DND-41 (cell line): Measurements from ENCODE around the gene APOBEC4.

Experiments used
- ATAC-seq: fragments of 200-7000 bp; cut with Tn5 transposase; 3 replicates; pipeline ENCODE4 v1.9.1; 2021; ENCODE audit warnings: low read depth; ENCODE audit not compliant: insufficient read depth
- DNase-seq: peaks from one replicate; pipeline ENCODE4 v3.0.0-alpha.2; 2020
- H2AFZ ChIP-seq: 2 replicates; pipeline ENCODE4 v1.6.0; 2012; ENCODE audit warnings: low read depth, low read length
- H3K27ac ChIP-seq: 2 replicates; pipeline ENCODE4 v1.5.1; 2012; ENCODE audit warnings: low read length, inconsistent platforms
- H3K27me3 ChIP-seq: fragments of 200-600 bp; sonication (generic); 2 replicates; pipeline ENCODE4 v1.6.0; 2012; ENCODE audit warnings: low read length, mild to moderate bottlenecking, inconsistent platforms; ENCODE audit not compliant: insufficient read depth, poor library complexity
- H3K36me3 ChIP-seq: 2 replicates; pipeline ENCODE4 v1.5.1; 2012; ENCODE audit warnings: low read length, inconsistent platforms; ENCODE audit not compliant: insufficient read depth
- H3K4me1 ChIP-seq: 2 replicates; pipeline ENCODE4 v1.5.1; 2012; ENCODE audit warnings: mild to moderate bottlenecking, low read length; ENCODE audit not compliant: insufficient read depth
- H3K4me2 ChIP-seq: 2 replicates; pipeline ENCODE4 v1.6.0; 2012; ENCODE audit warnings: mild to moderate bottlenecking, moderate library complexity, low read length, inconsistent platforms; ENCODE audit not compliant: insufficient read depth
- H3K4me3 ChIP-seq, 2 experiments: fragments of 200-600 bp in 1 of 2; shearing (Covaris generic) in 1 of 2; 2 replicates each; pipeline ENCODE4 v1.5.1; 2012 to 2016; ENCODE audit warnings: inconsistent platforms in 2 of 2, low read length in 2 of 2, mild to moderate bottlenecking in 2 of 2, low read depth in 1 of 2, moderate library complexity in 1 of 2
- H3K79me2 ChIP-seq: 2 replicates; pipeline ENCODE4 v1.6.0; 2012; ENCODE audit warnings: low read length, inconsistent platforms; ENCODE audit not compliant: insufficient read depth
- H3K9ac ChIP-seq: 2 replicates; pipeline ENCODE4 v1.6.0; 2012; ENCODE audit warnings: low read depth, mild to moderate bottlenecking, inconsistent platforms, low read length, moderate library complexity
- H3K9me3 ChIP-seq: 2 replicates; pipeline ENCODE4 v1.5.1; 2012; ENCODE audit warnings: low read length, moderate library complexity, mild to moderate bottlenecking, inconsistent platforms; ENCODE audit not compliant: insufficient read depth, severe bottlenecking
- H4K20me1 ChIP-seq: 2 replicates; pipeline ENCODE4 v1.6.0; 2012; ENCODE audit warnings: low read length; ENCODE audit not compliant: insufficient read depth
- CTCF ChIP-seq: IDR thresholded peaks from 2 replicates; pipeline ENCODE4 v1.5.1; 2012; ENCODE audit warnings: borderline replicate concordance, low read length, moderate library complexity, mild to moderate bottlenecking; ENCODE audit not compliant: poor library complexity, severe bottlenecking; ENCODE audit errors: extremely low read depth
- EZH2 ChIP-seq: IDR thresholded peaks from 3 replicates; pipeline ENCODE4 v1.6.1; 2012; ENCODE audit warnings: borderline replicate concordance, low read depth, mild to moderate bottlenecking, moderate library complexity, low read length, inconsistent platforms; ENCODE audit not compliant: severe bottlenecking

APOBEC4 gene

GRCh38 chr1:183609313-183609712 lies 43.8 kb downstream of the APOBEC4 start:
- no peak for ATAC-seq

GRCh38 chr1:183607322-183607980 lies 45.7 kb downstream of the APOBEC4 start:
- Histone ChIP-seq H3K4me2 (no peak overlapping the region), H3K9me3 (no peaks in the 10 kb centered on the region), H3K27me3 (peaks cover 10% of the 10 kb centered on the region), H3K4me1 (no peaks in the 10 kb centered on the region), H3K4me3 (no peak overlapping the region), H3K79me2 (no peaks in the 10 kb centered on the region), H2AFZ (no peak overlapping the region), H3K27ac (no peak overlapping the region), H3K9ac (no peak overlapping the region), H4K20me1 (no peaks in the 10 kb centered on the region), H3K36me3 (no peaks in the 10 kb centered on the region)
- no peak for TF ChIP-seq EZH2
- no peak for TF ChIP-seq CTCF
- no peak for DNase-seq
- no peak for ATAC-seq

More at GRCh38 chr1:183609313-183609712, 43.8 kb downstream of the APOBEC4 start:
- no peaks in the 10 kb centered on the region for H4K20me1 ChIP-seq
- peaks cover 9% of the 10 kb centered on the region for H3K27me3 ChIP-seq
- DNase-seq = no peak
- no peak overlapping the region for H3K27ac ChIP-seq
- TF ChIP-seq EZH2 = no peak
- peak; percentile 9 for TF ChIP-seq CTCF
- no peak overlapping the region for H3K4me2 ChIP-seq
- H2AFZ ChIP-seq = no peak overlapping the region
- no peaks in the 10 kb centered on the region for H3K36me3 ChIP-seq
- H3K4me3 ChIP-seq = no peak overlapping the region
- no peak overlapping the region for H3K9ac ChIP-seq
- no peaks in the 10 kb centered on the region for H3K4me1 ChIP-seq
- H3K79me2 ChIP-seq = no peaks in the 10 kb centered on the region
- no peaks in the 10 kb centered on the region for H3K9me3 ChIP-seq

DNA sequence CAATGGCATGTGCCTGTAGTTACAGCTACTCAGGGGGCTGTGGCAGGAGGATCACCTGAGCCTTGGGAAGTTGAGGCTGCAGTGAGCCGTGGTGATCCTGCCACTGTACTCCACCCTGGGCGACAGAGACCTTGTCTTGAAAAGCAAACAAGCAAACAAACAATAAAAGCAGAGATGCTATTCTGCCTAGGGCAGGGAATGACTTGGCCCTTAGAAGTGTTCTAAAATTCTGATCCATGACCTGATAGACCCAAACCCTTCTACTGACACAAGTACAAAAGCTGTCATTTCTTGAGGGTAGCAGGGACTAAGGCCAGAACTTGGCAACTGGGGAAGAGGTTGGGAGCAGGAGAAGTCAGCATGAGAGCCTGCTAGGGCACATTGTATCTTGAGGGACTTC lies 47.2 kb downstream of the APOBEC4 start:
- peaks cover 13% of the 10 kb centered on the region for H3K27me3 ChIP-seq
- TF ChIP-seq CTCF = no peak
- TF ChIP-seq EZH2 = no peak
- no peaks in the 10 kb centered on the region for H3K36me3 ChIP-seq
- H2AFZ ChIP-seq = no peak overlapping the region
- no peaks in the 10 kb centered on the region for H3K4me1 ChIP-seq
- DNase-seq = no peak
- no peaks in the 10 kb centered on the region for H3K79me2 ChIP-seq
- H4K20me1 ChIP-seq = no peaks in the 10 kb centered on the region
- no peak overlapping the region for H3K27ac ChIP-seq
- no peak overlapping the region for H3K9ac ChIP-seq
- H3K4me3 ChIP-seq = no peak overlapping the region
- H3K9me3 ChIP-seq = no peaks in the 10 kb centered on the region
- no peak overlapping the region for H3K4me2 ChIP-seq
- no peak for ATAC-seq

DNA sequence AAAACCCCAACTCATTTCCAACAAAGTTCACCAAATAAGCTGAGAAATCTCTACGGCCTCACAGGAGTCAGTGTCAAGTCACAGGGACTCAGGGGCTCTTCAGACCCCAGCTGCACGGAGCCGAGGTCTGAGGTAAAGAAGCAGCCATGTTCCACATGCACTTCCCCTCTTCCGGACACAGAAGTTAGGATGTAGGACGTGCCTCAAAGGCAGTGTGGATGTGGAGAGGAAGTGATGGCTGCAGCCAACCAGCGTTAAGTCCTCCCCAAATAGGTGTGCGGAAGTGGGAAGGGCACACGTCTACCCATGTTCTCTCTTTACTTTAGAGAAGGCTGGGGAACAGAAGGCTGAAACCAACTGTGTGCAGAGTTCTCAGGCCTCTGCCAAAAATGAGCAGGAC lies 48.3 kb downstream of the APOBEC4 start:
- Histone ChIP-seq H2AFZ (no peak overlapping the region), H3K4me3 (no peak overlapping the region), H4K20me1 (no peaks in the 10 kb centered on the region), H3K9ac (no peak overlapping the region), H3K9me3 (no peaks in the 10 kb centered on the region), H3K79me2 (no peaks in the 10 kb centered on the region), H3K27ac (no peak overlapping the region), H3K4me1 (no peaks in the 10 kb centered on the region), H3K4me2 (no peak overlapping the region), H3K36me3 (no peaks in the 10 kb centered on the region), H3K27me3 (peaks cover 7% of the 10 kb centered on the region)
- DNase-seq = no peak
- TF ChIP-seq CTCF = no peak
- TF ChIP-seq EZH2 = no peak
- no peak for ATAC-seq
